DOHH2 (cell line): Measurements from ENCODE around the gene HPS5.

ENCODE experiments used
- H3F3A ChIP-seq: fragments of 200-600 bp; sonication (generic), shearing (Covaris generic); 2 replicates; pipeline ENCODE4 v1.6.0; 2016; ENCODE audit warnings: antibody characterized with exemption, mild to moderate bottlenecking; ENCODE audit not compliant: control insufficient read depth, insufficient read depth
- H3K27ac ChIP-seq: fragments of 200-600 bp; sonication (generic); 2 replicates; pipeline ENCODE4 v1.5.1; 2014; ENCODE audit warnings: low read depth, mild to moderate bottlenecking, low read length, moderate library complexity
- H3K27me3 ChIP-seq: fragments of 200-600 bp; sonication (generic); 2 replicates; pipeline ENCODE4 v1.6.1; 2014; ENCODE audit warnings: mild to moderate bottlenecking, low read length, mixed read lengths; ENCODE audit not compliant: control insufficient read depth
- H3K36me3 ChIP-seq: fragments of 200-600 bp; sonication (generic); 2 replicates; pipeline ENCODE4 v1.6.1; 2014; ENCODE audit warnings: mild to moderate bottlenecking, low read length, moderate library complexity, mixed read lengths; ENCODE audit not compliant: control insufficient read depth
- H3K4me1 ChIP-seq: fragments of 200-600 bp; sonication (generic); 2 replicates; pipeline ENCODE4 v1.6.1; 2014; ENCODE audit warnings: mild to moderate bottlenecking, low read length, mixed read lengths; ENCODE audit not compliant: control insufficient read depth
- H3K4me2 ChIP-seq: fragments of 200-600 bp; sonication (generic); 2 replicates; pipeline ENCODE4 v1.6.0; 2014; ENCODE audit warnings: mild to moderate bottlenecking, low read length, moderate library complexity
- H3K4me3 ChIP-seq: fragments of 200-600 bp; sonication (generic); 2 replicates; pipeline ENCODE4 v1.5.1; 2014; ENCODE audit warnings: mild to moderate bottlenecking, low read length, mixed read lengths
- H3K79me2 ChIP-seq: fragments of 200-600 bp; sonication (generic); 2 replicates; pipeline ENCODE4 v1.6.1; 2014; ENCODE audit warnings: mild to moderate bottlenecking, low read length, mixed read lengths; ENCODE audit not compliant: control insufficient read depth
- H3K9me2 ChIP-seq: fragments of 200-600 bp; sonication (generic); replicated peaks from 2 replicates; pipeline ENCODE4 v1.6.1; 2014; ENCODE audit warnings: mild to moderate bottlenecking, low read length, mixed read lengths; ENCODE audit not compliant: control insufficient read depth
- H3K9me3 ChIP-seq: fragments of 200-600 bp; sonication (generic); 2 replicates; pipeline ENCODE4 v1.6.1; 2014; ENCODE audit warnings: antibody characterized with exemption, low read length, mixed read lengths; ENCODE audit not compliant: control insufficient read depth, insufficient read depth
- H4K20me1 ChIP-seq: fragments of 200-600 bp; sonication (generic); 2 replicates; pipeline ENCODE4 v1.6.0; 2014; ENCODE audit warnings: low read depth, mild to moderate bottlenecking, antibody characterized with exemption, low read length, moderate library complexity; ENCODE audit not compliant: control insufficient read depth, insufficient read depth
- EZH2phosphoT487 ChIP-seq: fragments of 200-600 bp; sonication (generic); IDR thresholded peaks from 2 replicates; pipeline ENCODE4 v1.6.1; 2017; ENCODE audit warnings: borderline replicate concordance, mild to moderate bottlenecking, antibody characterized with exemption, low read length, moderate library complexity, mixed read lengths
- TF ChIP-seq, protein P1 (sequence below): fragments of 200-600 bp; sonication (generic); IDR thresholded peaks from one replicate; pipeline ENCODE4 v1.5.1; 2014; ENCODE audit warnings: antibody characterized with exemption, mild to moderate bottlenecking, low read depth, low read length; ENCODE audit not compliant: poor library complexity, severe bottlenecking

The HPS5 gene

DNA sequence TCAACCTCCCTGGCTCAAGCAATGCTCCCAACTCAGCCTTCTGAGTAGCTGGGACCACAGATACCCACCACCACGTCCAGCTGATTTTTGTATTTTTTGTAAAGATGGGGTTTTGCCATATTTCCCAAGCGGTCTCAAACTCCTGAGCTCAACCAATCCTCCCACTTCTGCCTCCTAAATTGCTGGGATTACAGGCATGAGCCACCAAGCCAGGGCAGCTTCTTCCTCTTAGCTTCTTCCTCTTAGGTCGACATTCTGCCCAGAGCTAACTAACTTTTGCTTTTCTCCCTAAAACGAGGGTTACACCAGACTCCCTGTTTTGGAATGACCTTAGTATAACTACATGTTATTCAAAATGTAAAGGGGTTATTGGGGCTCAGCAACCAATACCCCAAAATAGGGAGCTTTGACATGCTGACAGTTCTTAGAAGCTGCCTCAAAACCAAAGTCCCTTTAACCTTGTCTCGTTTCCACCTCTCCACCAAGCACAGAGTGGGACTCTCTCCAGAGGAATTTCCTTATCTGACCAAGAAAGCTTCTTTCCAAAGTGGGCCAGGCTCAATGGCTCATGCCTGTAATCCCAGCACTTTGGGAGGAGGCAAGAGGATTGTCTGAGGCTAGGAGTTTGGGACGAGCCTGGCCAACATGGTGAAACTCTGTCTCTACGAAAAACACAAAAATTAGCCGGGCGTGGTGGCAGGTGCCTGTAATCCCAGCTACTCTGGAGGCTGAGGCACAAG is 7.0 kb downstream of the HPS5 start:
- 0 out of 2 replicates have a peak, but pooled peaks cover 2% of the 10 kb centered on the region for H3F3A ChIP-seq
- H3K4me1 ChIP-seq = peaks cover 42% of the 10 kb centered on the region
- no peak overlapping the region for H3K27ac ChIP-seq
- no peaks in the 10 kb centered on the region for H3K27me3 ChIP-seq
- H4K20me1 ChIP-seq = no peaks in the 10 kb centered on the region; the same call in none of the 2 replicates
- H3K4me3 ChIP-seq = no peak overlapping the region
- TF ChIP-seq EZH2phosphoT487 = no peak
- TF ChIP-seq, protein P1, sequence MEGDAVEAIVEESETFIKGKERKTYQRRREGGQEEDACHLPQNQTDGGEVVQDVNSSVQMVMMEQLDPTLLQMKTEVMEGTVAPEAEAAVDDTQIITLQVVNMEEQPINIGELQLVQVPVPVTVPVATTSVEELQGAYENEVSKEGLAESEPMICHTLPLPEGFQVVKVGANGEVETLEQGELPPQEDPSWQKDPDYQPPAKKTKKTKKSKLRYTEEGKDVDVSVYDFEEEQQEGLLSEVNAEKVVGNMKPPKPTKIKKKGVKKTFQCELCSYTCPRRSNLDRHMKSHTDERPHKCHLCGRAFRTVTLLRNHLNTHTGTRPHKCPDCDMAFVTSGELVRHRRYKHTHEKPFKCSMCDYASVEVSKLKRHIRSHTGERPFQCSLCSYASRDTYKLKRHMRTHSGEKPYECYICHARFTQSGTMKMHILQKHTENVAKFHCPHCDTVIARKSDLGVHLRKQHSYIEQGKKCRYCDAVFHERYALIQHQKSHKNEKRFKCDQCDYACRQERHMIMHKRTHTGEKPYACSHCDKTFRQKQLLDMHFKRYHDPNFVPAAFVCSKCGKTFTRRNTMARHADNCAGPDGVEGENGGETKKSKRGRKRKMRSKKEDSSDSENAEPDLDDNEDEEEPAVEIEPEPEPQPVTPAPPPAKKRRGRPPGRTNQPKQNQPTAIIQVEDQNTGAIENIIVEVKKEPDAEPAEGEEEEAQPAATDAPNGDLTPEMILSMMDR = no peak
- H3K79me2 ChIP-seq = peaks cover 72% of the 10 kb centered on the region
- no peak overlapping the region for H3K4me2 ChIP-seq
- no peaks in the 10 kb centered on the region for H3K9me3 ChIP-seq
- peaks cover 67% of the 10 kb centered on the region for H3K36me3 ChIP-seq
- H3K9me2 ChIP-seq = no peaks in the 10 kb centered on the region

GRCh38 chr11:18313965-18314763 is 7.8 kb downstream of the HPS5 start:
- Histone ChIP-seq H3K27me3 (no peaks in the 10 kb centered on the region), H3K4me1 (peaks cover 34% of the 10 kb centered on the region), H3K9me2 (no peaks in the 10 kb centered on the region), H4K20me1 (no peaks in the 10 kb centered on the region; the same call in none of the 2 replicates), H3K4me2 (no peak overlapping the region), H3K9me3 (no peaks in the 10 kb centered on the region), H3F3A (0 out of 2 replicates have a peak, but pooled peaks cover 2% of the 10 kb centered on the region), H3K36me3 (peaks cover 69% of the 10 kb centered on the region), H3K4me3 (no peak overlapping the region), H3K79me2 (peaks cover 64% of the 10 kb centered on the region), H3K27ac (no peak overlapping the region)
- TF ChIP-seq, protein P1 = no peak
- no peak for TF ChIP-seq EZH2phosphoT487

DNA sequence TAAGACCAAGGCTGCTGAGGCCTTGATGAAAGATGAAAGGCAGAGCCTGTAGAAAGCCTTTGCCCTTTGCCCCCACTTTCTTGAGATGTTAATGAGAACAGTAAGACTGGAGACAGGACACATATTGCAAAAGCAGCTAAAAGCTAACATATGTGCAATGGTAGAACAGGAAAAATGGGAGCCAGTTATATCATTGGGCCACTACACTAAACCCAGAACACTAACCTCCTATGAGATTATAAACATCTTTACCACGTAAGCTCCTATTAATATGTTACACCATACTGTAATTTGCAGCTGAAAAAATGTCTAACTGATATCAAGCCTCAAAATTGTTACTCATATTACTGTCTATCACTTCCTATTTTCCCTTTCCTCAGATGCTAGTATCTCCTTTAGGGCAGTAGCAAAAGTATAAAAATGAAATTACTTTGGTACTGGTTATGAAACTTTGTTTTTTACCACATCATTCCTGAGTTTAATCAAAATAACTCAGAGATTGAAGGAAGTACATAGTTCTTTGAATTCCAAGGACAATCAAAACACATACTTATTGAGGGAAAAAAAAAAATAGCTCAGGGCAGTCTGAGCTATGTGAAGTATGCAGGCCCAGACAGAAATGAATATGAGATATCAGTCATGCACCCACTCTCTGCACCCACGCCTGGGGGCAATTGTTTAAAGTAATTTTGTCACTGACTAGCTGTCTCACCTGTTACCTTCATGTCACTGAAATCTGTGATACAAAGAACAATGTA is 9.1 kb downstream of the HPS5 start:
- Histone ChIP-seq H3K4me1 (peaks cover 26% of the 10 kb centered on the region), H3K27ac (no peak overlapping the region), H3K4me2 (no peak overlapping the region), H3K9me2 (no peaks in the 10 kb centered on the region), H3K9me3 (no peaks in the 10 kb centered on the region), H3K27me3 (no peaks in the 10 kb centered on the region), H3K36me3 (peaks cover 70% of the 10 kb centered on the region), H4K20me1 (no peaks in the 10 kb centered on the region; the same call in none of the 2 replicates), H3K4me3 (no peak overlapping the region), H3K79me2 (peaks cover 51% of the 10 kb centered on the region), H3F3A (0 out of 2 replicates have a peak, but pooled peaks cover 2% of the 10 kb centered on the region)
- TF ChIP-seq, protein P1 = no peak
- TF ChIP-seq EZH2phosphoT487 = no peak
